Esophagus squamous epithelium (tissue), 5 donors: Measurements from ENCODE around the gene CNNM4. TPM values are rescaled to one million over a fixed set of nuclear protein-coding genes. Genes with fewer than 3 reads are reported as not detected.

ENCODE experiments used
- DNase-seq: peaks from one replicate; lab custom pipeline; 2025; lab: John Stamatoyannopoulos, UW
- H3K27ac ChIP-seq, 4 donors: fragments of 200-600 bp; sonication (generic); one replicate each; pipeline ENCODE4 v1.5.1; 2016 to 2019; ENCODE audit warnings: mild to moderate bottlenecking in 1 of 4
- H3K27me3 ChIP-seq, 4 donors: fragments of 200-600 bp; sonication (generic); 1 replicate in 3 of 4; 2 replicates in 1 of 4; pipeline versions ENCODE4 v1.5.1 to v1.6.0; 2017 to 2021; ENCODE audit warnings: antibody characterized with exemption in 1 of 4
- H3K36me3 ChIP-seq, 3 donors: fragments of 200-600 bp; sonication (generic); one replicate each; pipeline ENCODE4 v1.5.1; 2016 to 2019
- H3K4me1 ChIP-seq, 3 donors: fragments of 200-600 bp; sonication (generic); one replicate each; pipeline ENCODE4 v1.5.1; 2017 to 2019
- H3K4me3 ChIP-seq, 4 donors: fragments of 200-600 bp; sonication (generic); 1 replicate in 3 of 4; 2 replicates in 1 of 4; pipeline ENCODE4 v1.5.1; 2016 to 2019; ENCODE audit warnings: mild to moderate bottlenecking in 2 of 4, moderate library complexity in 1 of 4
- H3K9me3 ChIP-seq, 3 donors: fragments of 200-600 bp; sonication (generic); one replicate each; pipeline ENCODE4 v1.5.1; 2016 to 2019
- CTCF ChIP-seq, 6 experiments: fragments of 450-650 bp in 4 of 6; fragments of 200-600 bp in 2 of 6; sonication (generic) in 2 of 6; IDR thresholded peaks; one replicate each; pipeline ENCODE4 v1.5.1; 2016 to 2019; ENCODE audit warnings: antibody characterized with exemption in 6 of 6, mild to moderate bottlenecking in 4 of 6, moderate library complexity in 4 of 6
- POLR2A ChIP-seq, 4 donors: fragments of 450-650 bp; IDR thresholded peaks; one replicate each; pipeline ENCODE4 v1.6.1; 2017; ENCODE audit warnings: antibody characterized with exemption in 4 of 4, mild to moderate bottlenecking in 4 of 4, moderate library complexity in 3 of 4
- WGBS, 2 donors: methylation state at CpG; one replicate each; pipeline ENCODE4 v1.1.5; 2018; 5-methylcytosine and 5-hydroxymethylcytosine counted together
- intact Hi-C: fragments of 100-400 bp; cut with DNase I; formaldehyde crosslinking; loops from one replicate; pipeline ENCODE4 v1.15.0; 2022
- total RNA-seq, 4 donors: library from RNA; depleted of rRNA; stranded (reverse); fragments of >200 nt; gene quantifications; one replicate each; pipeline ENCODE4 v1.1.0, GENCODE V29; 2016
- donor health status: DM: yes; HTN: yes; CAD: no.

Gene CNNM4
- total RNA-seq, 4 donors from 2014 or later: 3.4 to 8.5 (median 6.7) TPM

DNA sequence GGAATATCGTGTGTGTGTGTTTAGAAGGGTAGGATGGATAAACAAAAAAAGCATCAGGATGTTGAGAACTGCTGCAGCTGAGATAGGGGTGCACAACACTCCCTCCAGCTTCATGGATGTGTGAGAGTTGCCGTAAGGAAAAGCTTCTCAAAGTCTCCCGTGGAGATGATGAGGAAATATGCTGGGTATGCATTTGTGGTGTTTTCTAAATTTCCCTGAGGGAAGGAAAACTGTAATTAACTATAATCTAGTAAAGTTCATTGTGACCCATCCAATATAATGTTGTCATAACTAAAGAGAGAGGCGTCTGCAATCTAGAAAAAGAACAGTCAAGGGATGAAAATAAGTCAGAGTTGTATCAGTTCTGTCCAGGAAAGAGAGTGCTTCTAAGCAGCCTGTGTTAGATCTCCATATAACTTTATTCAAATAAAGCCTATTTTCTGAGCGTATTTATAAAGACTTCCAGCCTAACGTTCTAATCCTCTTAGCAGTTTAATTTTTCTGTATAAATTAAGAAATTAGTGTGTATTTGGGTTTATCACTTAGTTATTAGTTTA lies 13.6 kb upstream of the CNNM4 start:
- DNase-seq: no peak
- H3K4me3 ChIP-seq: no peak overlapping the region
- H3K36me3 ChIP-seq: no peaks in the 10 kb centered on the region
- no peaks in the 10 kb centered on the region for H3K9me3 ChIP-seq
- TF ChIP-seq POLR2A (IDR thresholded peaks at IDR 0.05): no peak
- no peak for TF ChIP-seq CTCF (IDR thresholded peaks at IDR 0.05)
- intact Hi-C loops: no loop called here
- no peak overlapping the region for H3K27ac ChIP-seq
- WGBS, 2 donors: 51 to 53% methylated on average over 6 of the region's 6 CpGs
- H3K4me1 ChIP-seq: peaks cover 0 to 9% (median 0%) of the 10 kb centered on the region in 3 donors
- H3K27me3 ChIP-seq: no peaks in the 10 kb centered on the region

- 73 to 90% methylated on average over 4 to 9 of the region's 9 CpGs for WGBS, 2 donors
Measured at GRCh38 chr2:96751800-96752199, 8.9 kb upstream of the CNNM4 start.

DNA sequence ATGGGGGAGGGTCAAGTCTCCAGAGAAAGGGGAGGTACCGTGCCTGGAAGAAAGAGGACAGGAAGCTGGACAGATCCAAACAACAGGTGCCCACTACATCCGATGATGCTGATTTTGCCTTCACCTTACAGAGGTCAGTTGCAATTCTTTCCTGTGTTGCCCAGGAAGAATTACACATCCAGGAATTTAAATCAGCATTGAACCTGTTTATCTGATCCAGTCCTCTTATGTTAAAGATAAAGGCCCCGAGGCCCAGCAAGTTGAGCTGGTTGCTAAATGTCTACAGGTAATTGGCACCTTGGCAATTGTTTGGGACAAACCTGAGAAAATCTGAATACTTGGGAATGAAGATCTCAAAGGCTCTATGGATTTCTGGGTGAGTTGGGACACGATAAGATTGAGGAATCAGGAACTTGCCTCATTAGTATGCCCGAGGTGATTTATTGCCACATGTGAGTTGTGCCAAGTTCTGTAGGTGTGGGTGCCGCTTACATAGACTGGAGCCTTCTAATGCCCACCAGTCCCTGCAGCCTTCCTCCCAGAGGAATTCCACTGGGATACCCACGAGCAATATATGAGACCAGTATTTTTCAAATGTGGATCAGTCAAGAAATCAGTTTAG lies 6.9 kb upstream of the CNNM4 start:
- intact Hi-C loops: no loop called here
- WGBS, 2 donors: 23 to 43% methylated on average over 6 to 7 of the region's 7 CpGs
- DNase-seq: no peak
- peaks cover 0 to 26% (median 4%) of the 10 kb centered on the region in 3 donors for H3K4me1 ChIP-seq
- TF ChIP-seq CTCF (IDR thresholded peaks at IDR 0.05): no peak
- no peak for TF ChIP-seq POLR2A (IDR thresholded peaks at IDR 0.05)
- H3K27ac ChIP-seq: no peak overlapping the region
- no peaks in the 10 kb centered on the region for H3K9me3 ChIP-seq
- H3K4me3 ChIP-seq: no peak overlapping the region
- no peaks in the 10 kb centered on the region for H3K27me3 ChIP-seq
- no peaks in the 10 kb centered on the region for H3K36me3 ChIP-seq

More at GRCh38 chr2:96751800-96752199, 8.9 kb upstream of the CNNM4 start:
- H3K4me3 ChIP-seq: no peak overlapping the region
- no peaks in the 10 kb centered on the region for H3K9me3 ChIP-seq
- intact Hi-C loops: no loop called here
- H3K27ac ChIP-seq: no peak overlapping the region
- H3K36me3 ChIP-seq: no peaks in the 10 kb centered on the region
- no peaks in the 10 kb centered on the region for H3K27me3 ChIP-seq
- no peak for TF ChIP-seq POLR2A (IDR thresholded peaks at IDR 0.05)
- peaks cover 0 to 18% (median 0%) of the 10 kb centered on the region in 3 donors for H3K4me1 ChIP-seq
- DNase-seq: no peak

GRCh38 chr2:96754317-96754716 lies 6.4 kb upstream of the CNNM4 start:
- Histone ChIP-seq H3K27ac (no peak overlapping the region), H3K36me3 (no peaks in the 10 kb centered on the region), H3K9me3 (no peaks in the 10 kb centered on the region), H3K4me3 (no peak overlapping the region), H3K4me1 (peaks cover 0 to 32% (median 4%) of the 10 kb centered on the region in 3 donors), H3K27me3 (no peaks in the 10 kb centered on the region)
- TF ChIP-seq CTCF (IDR thresholded peaks at IDR 0.05): no peak
- TF ChIP-seq POLR2A (IDR thresholded peaks at IDR 0.05): no peak
- intact Hi-C loops: no loop called here
- no peak for DNase-seq

- intact Hi-C loops: no loop called here
- Histone ChIP-seq H3K4me1 (peaks cover 7 to 53% (median 22%) of the 10 kb centered on the region in 3 donors), H3K9me3 (no peaks in the 10 kb centered on the region), H3K36me3 (no peaks in the 10 kb centered on the region), H3K27ac (no peak overlapping the region), H3K4me3 (no peak overlapping the region), H3K27me3 (no peaks in the 10 kb centered on the region)
- no peak for DNase-seq
- 72 to 76% methylated on average over 4 to 5 of the region's 5 CpGs for WGBS, 2 donors
- TF ChIP-seq CTCF (IDR thresholded peaks at IDR 0.05): peak in 1 of 6 experiments; percentile 6
- no peak for TF ChIP-seq POLR2A (IDR thresholded peaks at IDR 0.05)
Measured at GRCh38 chr2:96756788-96757476, 3.8 kb upstream of the CNNM4 start.
